Keratinocyte (primary cell): ENCODE results near the gene VWA3A. TPM values are rescaled to one million over a fixed set of nuclear protein-coding genes. Genes with fewer than 3 reads are reported as not detected.

Source experiments
- DNase-seq: peaks from one replicate; pipeline ENCODE4 v3.0.0-alpha.2; 2011; ENCODE audit warnings: low read depth, missing footprints, low spot score
- FAIRE-seq: peaks from 2 replicates; lab custom pipeline; 2011; peaks lifted over from hg19 to GRCh38; lab: Jason Lieb, UNC
- H2AFZ ChIP-seq: 2 replicates; pipeline ENCODE4 v1.6.0; 2012; ENCODE audit warnings: low read length, control low read depth, inconsistent platforms; ENCODE audit not compliant: control insufficient read depth
- H3K27ac ChIP-seq: 2 replicates; pipeline ENCODE4 v1.5.1; 2011; ENCODE audit warnings: low read length; ENCODE audit not compliant: control insufficient read depth, insufficient read depth
- H3K27me3 ChIP-seq: 3 replicates; pipeline ENCODE4 v1.6.0; 2011; ENCODE audit warnings: low read length; ENCODE audit not compliant: control insufficient read depth, insufficient read depth; ENCODE audit errors: extremely low read depth
- H3K36me3 ChIP-seq, 2 experiments: 2 replicates in 1 of 2; 3 replicates in 1 of 2; pipeline ENCODE4 v1.5.1; 2011; ENCODE audit warnings: low read length in 2 of 2, mild to moderate bottlenecking in 1 of 2; ENCODE audit not compliant: control insufficient read depth in 2 of 2, insufficient read depth in 2 of 2; ENCODE audit errors: extremely low read depth in 1 of 2
- H3K4me1 ChIP-seq: 3 replicates; pipeline ENCODE4 v1.5.1; 2011; ENCODE audit warnings: low read length; ENCODE audit not compliant: control insufficient read depth, insufficient read depth; ENCODE audit errors: extremely low read depth
- H3K4me2 ChIP-seq: 3 replicates; pipeline ENCODE4 v1.6.0; 2011; ENCODE audit warnings: low read depth, low read length; ENCODE audit not compliant: control insufficient read depth, insufficient read depth; ENCODE audit errors: extremely low read depth
- H3K4me3 ChIP-seq, 3 experiments: fragments of 200-600 bp in 1 of 3; sonication (generic) in 1 of 3; 2 replicates in 2 of 3; 3 replicates in 1 of 3; pipeline ENCODE4 v1.5.1; 2011 to 2016; ENCODE audit warnings: low read length in 3 of 3, mild to moderate bottlenecking in 3 of 3, control low read depth in 2 of 3, inconsistent platforms in 1 of 3, low read depth in 1 of 3, mixed read lengths in 1 of 3, mixed run types in 1 of 3, moderate library complexity in 1 of 3; ENCODE audit not compliant: control insufficient read depth in 2 of 3, insufficient read depth in 2 of 3; ENCODE audit errors: extremely low read depth in 1 of 3
- H3K79me2 ChIP-seq: 2 replicates; pipeline ENCODE4 v1.6.0; 2012; ENCODE audit warnings: low read length; ENCODE audit not compliant: control insufficient read depth, insufficient read depth
- H3K9ac ChIP-seq: 3 replicates; pipeline ENCODE4 v1.6.0; 2011; ENCODE audit warnings: low read length; ENCODE audit not compliant: control insufficient read depth, insufficient read depth; ENCODE audit errors: extremely low read depth
- H3K9me1 ChIP-seq: 3 replicates; pipeline ENCODE4 v1.6.0; 2011; ENCODE audit warnings: low read length; ENCODE audit not compliant: control insufficient read depth, insufficient read depth; ENCODE audit errors: extremely low read depth
- H3K9me3 ChIP-seq: 2 replicates; pipeline ENCODE4 v1.5.1; 2012; ENCODE audit warnings: low read depth, low read length; ENCODE audit not compliant: control insufficient read depth
- H4K20me1 ChIP-seq: 3 replicates; pipeline ENCODE4 v1.6.0; 2011; ENCODE audit warnings: low read length; ENCODE audit not compliant: control insufficient read depth, insufficient read depth; ENCODE audit errors: extremely low read depth
- CTCF ChIP-seq, 3 experiments: IDR thresholded peaks in 1 of 3; conservative IDR thresholded peaks in 1 of 3; optimal IDR thresholded peaks in 1 of 3; 2 replicates in 2 of 3; 3 replicates in 1 of 3; pipeline versions ENCODE3 to v1.5.1; 2011; ENCODE audit warnings: low read length in 3 of 3, mild to moderate bottlenecking in 3 of 3, moderate library complexity in 2 of 3, control low read depth in 1 of 3, inconsistent platforms in 1 of 3; ENCODE audit not compliant: insufficient read depth in 2 of 3; ENCODE audit errors: extremely low read depth in 1 of 3
- EZH2 ChIP-seq: IDR thresholded peaks from one replicate; pipeline ENCODE4 v1.6.1; 2012; ENCODE audit warnings: inconsistent platforms, mild to moderate bottlenecking, low read length, moderate library complexity
- dilution Hi-C: fragments of 300-500 bp; cut with MboI; formaldehyde crosslinking; loops from one replicate; pipeline ENCODE4 v1.7.0; 2020; ENCODE audit warnings: low sequenced_read_pairs; ENCODE audit not compliant: extremely low pct_ligation_motif_present
- polyA plus RNA-seq, 5 experiments: library from polyadenylated mRNA; depleted of rRNA in 3 of 5; stranded (reverse) in 3 of 5; stranded (forward) in 1 of 5; unstranded in 1 of 5; fragments of >200 nt; gene quantifications; 1 replicate in 1 of 5; 2 replicates in 3 of 5; 3 replicates in 1 of 5; pipeline versions ENCODE4 v1.2.1 to v1.2.3, GENCODE V29; 2011 to 2012; ENCODE audit warnings: missing spikeins in 2 of 5, low read depth in 1 of 5, low replicate concordance in 1 of 5

Gene VWA3A
- polyA plus RNA-seq, 1 donor (not counting 4 experiments of a cell fraction or from before 2014, with no cell fraction given): 0.05 TPM

GRCh38 chr16:22055881-22056280 is 36.5 kb upstream of the VWA3A start:
- H3K79me2 ChIP-seq: peaks cover 69% of the 10 kb centered on the region
- H3K27ac ChIP-seq: no peak overlapping the region
- TF ChIP-seq EZH2 (no peak), CTCF (optimal IDR thresholded peaks at IDR 0.05 in 1 of 3, IDR thresholded peaks at IDR 0.05 in 1 of 3, conservative IDR thresholded peaks at IDR 0.05 in 1 of 3; ENCODE audit: extremely low read depth in 1 of 3, insufficient read depth in 2 of 3, low read length in 3 of 3) (peak; percentile 40 to 44 (median 42))
- no peaks in the 10 kb centered on the region for H3K27me3 ChIP-seq
- H4K20me1 ChIP-seq: peaks cover 2% of the 10 kb centered on the region
- peaks cover 1 to 6% of the 10 kb centered on the region in 2 experiments for H3K36me3 ChIP-seq
- no peaks in the 10 kb centered on the region for H3K9me1 ChIP-seq
- no peaks in the 10 kb centered on the region for H3K9me3 ChIP-seq
- FAIRE-seq: no peak
- no peak overlapping the region for H3K4me3 ChIP-seq
- H3K4me2 ChIP-seq: no peak overlapping the region
- dilution Hi-C loops: no loop called here
- no peak overlapping the region for H2AFZ ChIP-seq
- DNase-seq: no peak
- no peak overlapping the region for H3K9ac ChIP-seq
- peaks cover 12% of the 10 kb centered on the region for H3K4me1 ChIP-seq

GRCh38 chr16:22063888-22064467 is 28.4 kb upstream of the VWA3A start:
- dilution Hi-C loops: no loop called here
- no peak for FAIRE-seq
- Histone ChIP-seq H3K4me2 (no peak overlapping the region), H3K9me1 (no peaks in the 10 kb centered on the region), H2AFZ (no peak overlapping the region), H3K4me1 (peaks cover 42% of the 10 kb centered on the region), H4K20me1 (no peaks in the 10 kb centered on the region), H3K9me3 (no peaks in the 10 kb centered on the region), H3K4me3 (no peak overlapping the region), H3K36me3 (no peaks in the 10 kb centered on the region), H3K9ac (no peak overlapping the region), H3K27ac (no peak overlapping the region), H3K27me3 (no peaks in the 10 kb centered on the region), H3K79me2 (peaks cover 64% of the 10 kb centered on the region)
- no peak for TF ChIP-seq CTCF (optimal IDR thresholded peaks at IDR 0.05 in 1 of 3, IDR thresholded peaks at IDR 0.05 in 1 of 3, conservative IDR thresholded peaks at IDR 0.05 in 1 of 3; ENCODE audit: extremely low read depth in 1 of 3, insufficient read depth in 2 of 3, low read length in 3 of 3)
- TF ChIP-seq EZH2: no peak
- DNase-seq: no peak
